GM12874 (cell line): ENCODE results near the gene COBLL1.

Experiments
- CTCF ChIP-seq: IDR thresholded peaks from 2 replicates; pipeline ENCODE4 v1.5.1; 2011; ENCODE audit warnings: low read depth, mild to moderate bottlenecking, control low read depth, low read length, moderate library complexity; ENCODE audit not compliant: insufficient read depth

Gene COBLL1

GRCh38 chr2:164722616-164723338 lies 118.8 kb downstream of the COBLL1 start:
- TF ChIP-seq CTCF, result no peak

- TF ChIP-seq CTCF, result no peak
Observed at GRCh38 chr2:164721430-164721829, 120.2 kb downstream of the COBLL1 start.

GRCh38 chr2:164719996-164720941 lies 121.4 kb downstream of the COBLL1 start:
- no peak for TF ChIP-seq CTCF

GRCh38 chr2:164717000-164717803 lies 124.4 kb downstream of the COBLL1 start:
- TF ChIP-seq CTCF, result no peak

- no peak for TF ChIP-seq CTCF
Observed at GRCh38 chr2:164714471-164714870, 127.2 kb downstream of the COBLL1 start.

- TF ChIP-seq CTCF, result no peak
Observed at GRCh38 chr2:164711766-164712138, 129.9 kb downstream of the COBLL1 start.
